ENCODE results near the gene SCN1B.

The SCN1B gene

DNA sequence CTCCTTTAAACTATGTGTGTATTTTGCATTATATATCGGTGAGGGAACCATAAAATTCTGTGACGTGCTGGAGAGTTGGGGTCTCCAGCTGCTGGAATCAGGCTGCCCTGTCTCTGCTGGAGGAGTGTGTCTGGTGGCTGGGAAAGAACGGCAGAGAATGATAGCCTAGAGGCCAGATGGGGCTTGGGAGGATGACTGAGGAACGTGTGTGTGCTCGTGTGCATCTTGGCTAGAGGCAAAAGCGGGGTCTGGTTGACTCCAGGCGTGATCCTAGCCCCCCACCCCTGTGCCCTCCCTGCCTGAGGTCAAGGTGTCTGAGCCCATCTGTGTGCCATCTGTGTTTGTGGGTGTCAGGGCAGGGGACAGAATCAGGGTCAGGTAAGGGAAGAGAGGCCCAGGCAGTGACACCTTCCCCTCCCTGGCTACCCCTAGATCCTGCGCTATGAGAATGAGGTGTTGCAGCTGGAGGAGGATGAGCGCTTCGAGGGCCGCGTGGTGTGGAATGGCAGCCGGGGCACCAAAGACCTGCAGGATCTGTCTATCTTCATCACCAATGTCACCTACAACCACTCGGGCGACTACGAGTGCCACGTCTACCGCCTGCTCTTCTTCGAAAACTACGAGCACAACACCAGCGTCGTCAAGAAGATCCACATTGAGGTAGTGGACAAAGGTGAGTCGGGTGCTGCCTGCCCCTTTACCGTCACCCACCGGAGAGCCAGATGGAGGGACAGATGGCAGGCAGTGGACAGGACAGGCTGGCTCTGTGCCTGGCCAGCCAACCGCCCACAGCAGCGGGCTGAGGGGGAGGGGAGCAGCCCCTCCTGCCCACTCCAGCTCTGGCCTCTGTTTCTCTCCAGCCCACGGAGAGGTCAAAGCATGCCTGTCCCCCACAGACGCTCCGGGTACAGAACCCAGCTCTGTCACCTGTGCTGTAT is 3.1 kb downstream of the SCN1B start:
- FAIRE-seq, result no peak
- TF ChIP-seq TAF1 (IDR thresholded peaks at IDR 0.05; ENCODE audit: borderline replicate concordance, low read depth, low read length), result no peak
- TF ChIP-seq POLR2AphosphoS5 (IDR thresholded peaks at IDR 0.05; ENCODE audit: low read depth, low read length), result no peak
- TF ChIP-seq POLR2A (IDR thresholded peaks at IDR 0.05; ENCODE audit: low read depth, low read length), result no peak

DNA sequence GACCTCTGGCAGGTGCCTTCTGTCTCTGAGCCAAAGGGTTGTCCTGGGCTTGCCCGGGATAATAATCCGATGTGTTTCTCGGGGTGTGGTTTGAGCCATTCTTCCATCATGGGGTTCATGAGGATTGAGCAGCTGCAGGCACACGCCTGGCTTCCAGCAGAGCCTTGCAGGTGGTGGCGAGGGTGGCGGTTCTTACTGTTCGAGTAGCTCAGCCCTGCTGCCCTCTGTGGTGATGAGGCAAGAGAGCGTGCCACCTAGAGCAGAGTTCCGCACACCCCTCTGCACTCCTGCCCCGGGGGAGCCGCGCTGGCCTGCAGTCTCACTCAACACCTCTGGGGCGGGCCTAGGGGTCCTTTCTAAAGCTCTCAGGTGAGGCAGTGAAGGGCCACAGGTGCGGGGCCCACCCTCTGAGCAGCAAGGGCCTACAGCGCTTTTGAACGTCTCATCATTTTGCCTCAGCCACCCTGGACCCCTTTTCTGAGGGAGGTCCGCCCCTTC is 3.8 kb downstream of the SCN1B start:
- FAIRE-seq, result no peak

More for the DNA sequence above, 3.1 kb downstream of the SCN1B start:
- no peak for DNase-seq (ENCODE audit: insufficient read length)

DNA sequence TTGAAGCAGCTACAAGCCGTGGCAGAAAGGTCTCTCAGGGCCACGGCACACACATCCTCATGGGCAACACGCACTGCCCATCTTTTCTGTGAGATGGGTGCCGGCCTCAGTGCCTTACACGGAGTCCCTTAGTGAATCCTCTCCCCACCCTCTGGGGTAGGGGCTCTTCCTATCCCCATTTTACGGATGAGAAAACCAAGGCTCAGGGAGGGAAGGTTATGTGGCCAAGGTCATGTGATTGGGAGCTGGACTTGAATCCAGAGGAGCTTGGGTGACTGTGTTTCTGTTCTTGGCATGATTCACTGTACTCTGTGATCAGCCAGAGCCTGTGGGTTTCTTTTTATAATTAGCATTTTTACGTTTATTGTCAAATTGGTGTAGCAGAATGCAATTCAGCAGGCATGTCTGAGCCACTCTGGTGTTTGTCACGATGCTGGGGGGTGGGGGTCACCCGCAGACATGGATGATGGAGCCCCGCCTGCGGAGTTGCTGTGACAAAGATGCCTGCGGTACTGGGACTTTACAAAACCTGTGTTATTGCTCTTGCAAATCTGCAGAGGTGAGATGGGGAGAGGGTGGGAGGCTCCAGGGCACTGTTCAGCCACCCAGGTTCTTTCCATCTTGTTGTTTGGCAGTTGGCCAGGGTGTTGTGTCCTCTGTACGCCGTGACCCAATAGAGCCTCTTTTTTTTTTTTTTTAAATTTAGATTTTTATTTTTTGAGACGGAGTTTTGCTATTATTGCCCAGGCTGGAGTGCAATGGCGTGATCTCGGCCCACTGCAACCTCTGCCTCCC is 4.5 kb downstream of the SCN1B start:
- TF ChIP-seq POLR2A (IDR thresholded peaks at IDR 0.05; ENCODE audit: low read depth, low read length) (no peak), POLR2AphosphoS5 (IDR thresholded peaks at IDR 0.05; ENCODE audit: low read depth, low read length) (no peak), TAF1 (IDR thresholded peaks at IDR 0.05; ENCODE audit: borderline replicate concordance, low read depth, low read length) (no peak)
- FAIRE-seq (no peak), DNase-seq (ENCODE audit: insufficient read length) (no peak)

More for the DNA sequence above, 3.8 kb downstream of the SCN1B start:
- TF ChIP-seq POLR2A (IDR thresholded peaks at IDR 0.05; ENCODE audit: low read depth, low read length), result no peak
- no peak for TF ChIP-seq POLR2AphosphoS5 (IDR thresholded peaks at IDR 0.05; ENCODE audit: low read depth, low read length)
- no peak for TF ChIP-seq TAF1 (IDR thresholded peaks at IDR 0.05; ENCODE audit: borderline replicate concordance, low read depth, low read length)
- DNase-seq (ENCODE audit: insufficient read length), result no peak

DNA sequence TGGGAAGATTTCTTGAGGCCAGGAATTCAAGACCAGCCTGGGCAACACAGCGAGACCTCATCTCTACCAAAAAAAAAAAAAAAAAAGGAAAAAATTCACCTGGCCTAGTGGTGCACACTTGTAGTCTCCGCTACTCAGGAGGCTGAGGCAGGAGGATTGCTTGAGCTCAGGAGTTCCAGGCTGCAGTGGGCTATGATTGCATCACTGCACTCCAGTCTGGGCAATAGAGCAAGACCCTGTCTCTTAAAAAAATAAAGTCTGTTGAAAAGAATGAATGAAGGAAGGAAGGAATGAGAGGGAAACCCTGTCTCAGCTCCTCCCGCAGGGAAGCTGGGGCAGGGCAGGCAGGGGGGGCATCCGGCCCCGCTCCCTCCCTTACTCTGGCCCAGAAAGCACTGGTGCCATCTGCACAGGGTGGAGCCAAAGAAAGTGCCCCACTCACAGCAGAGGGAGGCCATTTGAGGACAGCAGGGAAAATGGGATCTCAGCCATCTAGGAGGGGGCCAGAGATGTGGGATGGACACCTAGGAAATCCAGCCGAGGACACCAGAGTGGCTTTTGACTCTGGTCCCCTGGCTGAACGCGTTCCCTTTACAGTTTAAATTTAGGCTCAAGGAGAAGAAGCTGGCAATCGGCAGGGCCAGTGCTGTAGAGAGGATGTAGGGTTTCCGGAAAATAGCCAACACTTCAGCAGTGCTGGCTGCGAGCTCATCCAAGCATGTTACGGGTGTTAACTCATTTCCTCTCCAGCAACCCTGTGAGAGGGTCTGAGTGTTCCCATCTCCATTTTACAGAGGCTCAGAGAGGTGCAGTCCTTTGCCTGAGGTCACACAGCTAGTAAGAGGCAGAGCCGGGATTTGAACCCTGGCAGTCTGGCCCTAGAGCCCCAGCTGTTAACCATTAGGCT is 7.7 kb downstream of the SCN1B start:
- FAIRE-seq (peak; percentile 90), DNase-seq (ENCODE audit: insufficient read length) (peak; percentile 63)
- TF ChIP-seq POLR2AphosphoS5 (IDR thresholded peaks at IDR 0.05; ENCODE audit: low read depth, low read length) (no peak), POLR2A (IDR thresholded peaks at IDR 0.05; ENCODE audit: low read depth, low read length) (no peak), TAF1 (IDR thresholded peaks at IDR 0.05; ENCODE audit: borderline replicate concordance, low read depth, low read length) (no peak)

DNA sequence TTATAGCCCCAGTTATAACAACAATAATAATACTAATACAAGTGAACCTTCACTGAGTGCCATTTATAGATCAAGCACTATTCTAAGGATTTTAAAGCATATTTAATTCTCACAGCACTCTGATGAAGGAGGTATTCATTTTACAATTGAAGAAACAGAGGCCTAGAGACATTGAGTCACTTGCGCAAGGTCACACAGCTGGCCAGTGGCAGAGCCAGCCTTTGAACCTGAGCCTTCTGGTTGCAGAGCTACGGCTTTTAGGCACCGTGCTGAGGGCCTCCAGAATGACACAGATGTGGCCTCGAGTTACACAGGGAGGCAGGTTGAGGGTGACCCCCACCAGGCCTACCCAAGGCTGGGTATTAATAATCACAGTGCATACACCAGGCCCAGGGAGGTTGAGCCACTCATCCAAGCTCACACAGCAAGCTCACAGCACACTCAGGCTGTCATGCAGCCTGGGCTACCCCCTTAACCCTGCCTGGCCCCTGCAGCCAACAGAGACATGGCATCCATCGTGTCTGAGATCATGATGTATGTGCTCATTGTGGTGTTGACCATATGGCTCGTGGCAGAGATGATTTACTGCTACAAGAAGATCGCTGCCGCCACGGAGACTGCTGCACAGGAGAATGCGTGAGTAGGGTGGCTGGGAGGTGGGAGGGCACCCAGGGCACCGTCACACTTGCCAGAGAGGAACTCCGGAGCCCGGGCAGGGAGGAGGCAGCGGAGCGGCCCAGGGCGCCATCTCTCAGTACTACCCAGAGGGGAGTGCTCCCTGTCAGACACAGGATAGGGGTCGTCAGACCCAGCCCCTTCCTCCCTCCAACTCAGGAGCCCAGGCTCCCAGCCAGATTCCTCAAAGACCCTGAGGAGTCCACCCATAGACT is 8.6 kb downstream of the SCN1B start:
- peak; percentile 42 for FAIRE-seq
- TF ChIP-seq POLR2A (IDR thresholded peaks at IDR 0.05; ENCODE audit: low read depth, low read length), result no peak
- no peak for TF ChIP-seq POLR2AphosphoS5 (IDR thresholded peaks at IDR 0.05; ENCODE audit: low read depth, low read length)
- no peak for TF ChIP-seq TAF1 (IDR thresholded peaks at IDR 0.05; ENCODE audit: borderline replicate concordance, low read depth, low read length)

DNA sequence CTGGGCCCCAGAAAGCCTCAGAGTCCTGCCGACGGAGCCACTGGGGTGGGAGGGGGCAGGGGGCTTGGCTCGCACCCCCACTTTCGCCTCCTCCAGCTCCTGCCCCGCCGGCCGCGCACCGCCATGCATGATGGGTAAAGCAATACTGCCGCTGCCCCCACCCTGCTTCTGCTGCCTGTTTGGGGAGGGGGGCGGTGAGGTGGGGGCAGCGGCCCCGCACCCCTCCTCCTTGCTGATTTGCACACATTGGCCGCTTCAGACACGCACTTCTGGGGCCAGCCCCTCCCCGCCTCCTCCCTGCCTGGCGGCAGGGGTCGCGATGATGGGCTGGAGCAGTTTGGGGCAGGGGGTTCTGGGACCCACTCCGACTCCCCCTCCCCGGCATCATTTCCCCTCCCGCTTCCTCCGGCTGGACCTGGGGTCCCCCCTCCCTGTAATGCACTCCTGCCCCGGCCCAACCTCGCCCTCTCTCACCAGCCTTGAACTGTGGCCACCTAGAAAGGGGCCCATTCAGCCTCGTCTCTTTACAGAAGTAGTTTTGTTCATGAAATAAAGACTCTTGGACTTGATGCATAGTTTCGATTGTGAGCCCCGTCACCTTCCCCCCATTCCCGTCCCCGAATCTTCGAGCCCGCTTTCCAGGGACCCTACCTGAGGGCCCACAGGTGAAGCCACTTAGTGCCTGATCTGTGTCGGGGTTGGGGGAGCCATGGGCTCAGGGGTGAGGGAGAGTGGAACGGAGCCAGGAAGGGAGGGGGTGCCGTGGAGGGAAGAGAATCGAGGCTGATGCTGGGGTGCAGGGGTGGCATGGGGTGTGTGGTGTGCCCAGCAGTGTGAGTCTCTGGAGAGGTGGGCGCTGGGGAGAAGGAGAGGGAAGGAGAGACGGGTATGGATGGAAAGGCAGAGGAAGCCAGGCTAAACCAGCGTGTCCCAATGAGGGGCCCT is 9.9 kb downstream of the SCN1B start:
- no peak for DNase-seq (ENCODE audit: insufficient read length)
- no peak for TF ChIP-seq TAF1 (IDR thresholded peaks at IDR 0.05; ENCODE audit: borderline replicate concordance, low read depth, low read length)
- TF ChIP-seq POLR2AphosphoS5 (IDR thresholded peaks at IDR 0.05; ENCODE audit: low read depth, low read length), result no peak
- no peak for FAIRE-seq

More for the DNA sequence above, 8.6 kb downstream of the SCN1B start:
- DNase-seq (ENCODE audit: insufficient read length), result no peak

DNA sequence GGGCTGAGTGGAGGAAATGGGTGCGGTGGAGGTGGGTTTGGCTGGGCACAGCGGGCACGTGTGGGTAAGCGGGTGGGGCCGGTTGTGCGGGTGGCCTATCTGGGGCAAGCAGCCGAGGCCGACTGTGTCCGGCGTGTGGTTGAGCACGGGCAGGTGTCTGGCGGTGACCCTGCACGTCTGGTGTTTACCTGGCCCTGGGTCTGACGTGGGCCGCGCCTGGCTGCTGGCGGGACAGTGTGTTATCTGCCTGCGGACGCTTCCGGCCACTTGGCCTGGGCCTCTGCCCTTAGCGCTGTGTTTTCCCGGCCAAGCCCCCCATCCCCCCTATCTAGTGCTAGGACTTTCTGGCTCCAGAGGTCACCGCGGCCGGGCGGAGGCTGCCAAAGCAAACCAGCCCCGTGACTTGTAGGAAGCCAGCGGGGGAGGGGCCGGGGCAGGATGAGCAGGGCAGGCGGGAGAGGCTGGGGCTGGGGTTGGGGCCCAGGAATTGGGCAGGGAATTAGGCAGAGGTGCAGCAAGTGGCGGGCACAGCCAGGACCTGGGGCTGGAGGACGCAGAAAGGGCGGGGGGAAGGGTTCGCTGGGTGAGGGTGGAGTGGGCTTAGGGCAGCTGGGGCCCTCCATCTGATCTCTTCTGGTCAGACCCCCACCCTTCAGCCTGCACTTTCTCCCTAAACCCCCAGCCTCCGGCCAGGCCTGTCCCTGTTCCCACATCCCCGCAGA is 10.7 kb downstream of the SCN1B start:
- DNase-seq (ENCODE audit: insufficient read length) (no peak), FAIRE-seq (no peak)
- TF ChIP-seq POLR2A (IDR thresholded peaks at IDR 0.05; ENCODE audit: low read depth, low read length), result no peak
- TF ChIP-seq TAF1 (IDR thresholded peaks at IDR 0.05; ENCODE audit: borderline replicate concordance, low read depth, low read length), result no peak
- no peak for TF ChIP-seq POLR2AphosphoS5 (IDR thresholded peaks at IDR 0.05; ENCODE audit: low read depth, low read length)

DNA sequence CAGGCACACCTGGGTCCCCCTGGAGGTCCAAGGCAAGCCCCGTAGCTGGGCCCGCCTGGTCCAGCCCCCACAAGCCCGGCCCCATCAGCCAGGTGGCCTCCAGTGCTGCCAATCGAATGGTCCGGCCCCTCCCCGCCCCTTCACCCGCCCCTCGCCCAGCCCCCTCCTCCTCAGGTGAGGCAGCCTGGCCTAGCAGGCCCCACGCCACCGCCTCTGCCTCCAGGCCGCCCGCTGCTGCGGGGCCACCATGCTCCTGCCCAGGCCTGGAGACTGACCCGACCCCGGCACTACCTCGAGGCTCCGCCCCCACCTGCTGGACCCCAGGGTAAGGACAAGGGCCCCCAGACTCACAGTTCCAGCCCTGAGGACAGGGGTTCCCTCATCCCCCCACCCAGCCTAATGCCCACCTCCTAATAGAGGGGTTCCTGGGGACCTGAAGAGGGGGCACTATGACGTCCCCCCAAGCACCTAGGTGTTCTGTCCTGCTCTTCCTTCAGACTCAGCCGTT is 11.3 kb downstream of the SCN1B start, which contains the start of gene HPN:
Gene HPN (plus strand): TSS at position 174 of the 508 bp plus-strand sequence. CDS start 786 bp downstream, outside the sequence.
- FAIRE-seq (no peak), DNase-seq (ENCODE audit: insufficient read length) (no peak)
- TF ChIP-seq POLR2A (IDR thresholded peaks at IDR 0.05; ENCODE audit: low read depth, low read length), result no peak
- TF ChIP-seq POLR2AphosphoS5 (IDR thresholded peaks at IDR 0.05; ENCODE audit: low read depth, low read length), result no peak

All from GM12892 (cell line).